Ectodermal cell (in vitro differentiated cells): ENCODE results near the gene CD63.

Source experiments
- H3K27ac ChIP-seq: 2 replicates; pipeline ENCODE4 v1.7.0; 2013; ENCODE audit warnings: mild to moderate bottlenecking, low read depth, low read length; ENCODE audit not compliant: insufficient read depth, poor library complexity, severe bottlenecking
- H3K27me3 ChIP-seq: 2 replicates; pipeline ENCODE4 v1.7.0; 2013; ENCODE audit warnings: mild to moderate bottlenecking, low read length; ENCODE audit not compliant: insufficient read depth, control insufficient read depth, poor library complexity, severe bottlenecking
- H3K36me3 ChIP-seq: one replicate; pipeline ENCODE4 v1.7.0; 2013; ENCODE audit warnings: low read length; ENCODE audit not compliant: control insufficient read depth, insufficient read depth
- H3K4me1 ChIP-seq: one replicate; pipeline ENCODE4 v1.7.0; 2013; ENCODE audit warnings: low read length; ENCODE audit not compliant: control insufficient read depth, insufficient read depth
- H3K4me3 ChIP-seq: 2 replicates; pipeline ENCODE4 v1.7.0; 2013; ENCODE audit warnings: low read depth, low read length, control low read depth; ENCODE audit not compliant: insufficient read depth
- H3K9me3 ChIP-seq: 2 replicates; pipeline ENCODE4 v1.7.0; 2013; ENCODE audit warnings: mild to moderate bottlenecking, low read length, moderate library complexity; ENCODE audit not compliant: control insufficient read depth
- WGBS, 2 experiments: methylation state at CpG; one replicate each; pipeline ENCODE4 v1.1.7; 2013; ENCODE audit warnings: missing lambda C conversion rate in 2 of 2; 5-methylcytosine and 5-hydroxymethylcytosine counted together

The CD63 gene

GRCh38 chr12:55739025-55739378, 10.2 kb upstream of the CD63 start:
- Histone ChIP-seq H3K9me3 (no peaks in the 10 kb centered on the region), H3K4me1 (peaks cover 20% of the 10 kb centered on the region), H3K27ac (peak overlapping the region; percentile 16), H3K36me3 (no peaks in the 10 kb centered on the region), H3K4me3 (peak overlapping the region; percentile 63), H3K27me3 (no peaks in the 10 kb centered on the region)
- 79 to 95% methylated on average over 1 to 2 of the region's 2 CpGs for WGBS, 2 experiments

GRCh38 chr12:55738123-55739024, 9.6 kb upstream of the CD63 start:
- peak overlapping the region; percentile 63 for H3K4me3 ChIP-seq
- H3K27me3 ChIP-seq, result no peaks in the 10 kb centered on the region
- WGBS, 2 experiments, result 1% methylated on average over 14 of the region's 14 CpGs
- H3K4me1 ChIP-seq, result peaks cover 20% of the 10 kb centered on the region
- peak overlapping the region; percentile 68 for H3K27ac ChIP-seq
- H3K9me3 ChIP-seq, result no peaks in the 10 kb centered on the region
- no peaks in the 10 kb centered on the region for H3K36me3 ChIP-seq

- WGBS, 2 experiments, result 12 to 20% methylated on average over 2 to 4 of the region's 4 CpGs
- Histone ChIP-seq H3K4me3 (peak overlapping the region; percentile 63), H3K4me1 (peaks cover 20% of the 10 kb centered on the region)
Observed at GRCh38 chr12:55737581-55738122, 8.8 kb upstream of the CD63 start.

GRCh38 chr12:55736780-55737580, 8.2 kb upstream of the CD63 start:
- H3K4me1 ChIP-seq, result peaks cover 18% of the 10 kb centered on the region
- H3K36me3 ChIP-seq, result no peaks in the 10 kb centered on the region
- H3K4me3 ChIP-seq, result peak overlapping the region; percentile 63
- no peaks in the 10 kb centered on the region for H3K9me3 ChIP-seq
- WGBS, 2 experiments, result 42 to 45% methylated on average over 6 of the region's 6 CpGs
- no peaks in the 10 kb centered on the region for H3K27me3 ChIP-seq
- no peak overlapping the region for H3K27ac ChIP-seq

More at GRCh38 chr12:55737581-55738122, 8.8 kb upstream of the CD63 start:
- peak overlapping the region; percentile 68 for H3K27ac ChIP-seq
- no peaks in the 10 kb centered on the region for H3K27me3 ChIP-seq
- H3K9me3 ChIP-seq, result no peaks in the 10 kb centered on the region
- H3K36me3 ChIP-seq, result no peaks in the 10 kb centered on the region

GRCh38 chr12:55736076-55736475, 7.3 kb upstream of the CD63 start:
- no peaks in the 10 kb centered on the region for H3K36me3 ChIP-seq
- peaks cover 14% of the 10 kb centered on the region for H3K4me1 ChIP-seq
- no peak overlapping the region for H3K27ac ChIP-seq
- WGBS, 2 experiments, result 89 to 92% methylated on average over 3 of the region's 3 CpGs
- H3K4me3 ChIP-seq, result no peak overlapping the region
- no peaks in the 10 kb centered on the region for H3K27me3 ChIP-seq
- no peaks in the 10 kb centered on the region for H3K9me3 ChIP-seq

GRCh38 chr12:55734595-55734994, 5.8 kb upstream of the CD63 start:
- no peaks in the 10 kb centered on the region for H3K36me3 ChIP-seq
- peaks cover 21% of the 10 kb centered on the region for H3K4me1 ChIP-seq
- no peaks in the 10 kb centered on the region for H3K27me3 ChIP-seq
- no peaks in the 10 kb centered on the region for H3K9me3 ChIP-seq
- no peak overlapping the region for H3K4me3 ChIP-seq
- H3K27ac ChIP-seq, result no peak overlapping the region
- 95 to 100% methylated on average over 3 of the region's 3 CpGs for WGBS, 2 experiments

GRCh38 chr12:55733858-55734257, 5.0 kb upstream of the CD63 start:
- Histone ChIP-seq H3K27ac (no peak overlapping the region), H3K4me3 (no peak overlapping the region), H3K27me3 (no peaks in the 10 kb centered on the region), H3K36me3 (no peaks in the 10 kb centered on the region), H3K4me1 (peaks cover 21% of the 10 kb centered on the region), H3K9me3 (no peaks in the 10 kb centered on the region)
- 90 to 95% methylated on average over 2 of the region's 2 CpGs for WGBS, 2 experiments

GRCh38 chr12:55733021-55733555, 4.3 kb upstream of the CD63 start:
- no peak overlapping the region for H3K4me3 ChIP-seq
- no peaks in the 10 kb centered on the region for H3K36me3 ChIP-seq
- H3K4me1 ChIP-seq, result peaks cover 21% of the 10 kb centered on the region
- H3K27me3 ChIP-seq, result no peaks in the 10 kb centered on the region
- no peaks in the 10 kb centered on the region for H3K9me3 ChIP-seq
- 90% methylated on average over 14 of the region's 14 CpGs for WGBS, 2 experiments
- no peak overlapping the region for H3K27ac ChIP-seq

- H3K4me3 ChIP-seq, result no peak overlapping the region
- no peaks in the 10 kb centered on the region for H3K27me3 ChIP-seq
- H3K36me3 ChIP-seq, result no peaks in the 10 kb centered on the region
- 84 to 90% methylated on average over 4 of the region's 4 CpGs for WGBS, 2 experiments
- H3K9me3 ChIP-seq, result no peaks in the 10 kb centered on the region
- H3K4me1 ChIP-seq, result peaks cover 19% of the 10 kb centered on the region
- H3K27ac ChIP-seq, result no peak overlapping the region
Observed at GRCh38 chr12:55732288-55732687, 3.5 kb upstream of the CD63 start.
